ENCODE results near the gene ENTPD1.
"Not testable (repeated sequence)": the region's sequence is repeated elsewhere in the genome, so short reads cannot be mapped to it uniquely, and the experiment has no call there.

Gene ENTPD1

GRCh38 chr10:95872158-95872711 is 116.3 kb downstream of the ENTPD1 start:
- no peak for DNase-seq

GRCh38 chr10:95873139-95873538 is 117.2 kb downstream of the ENTPD1 start:
- DNase-seq: no peak

GRCh38 chr10:95873651-95874050 is 117.7 kb downstream of the ENTPD1 start:
- DNase-seq: no peak

GRCh38 chr10:95874783-95875182 is 118.8 kb downstream of the ENTPD1 start:
- DNase-seq: not testable (repeated sequence)

- DNase-seq: no peak
These were observed 120.8 kb downstream of the ENTPD1 start for GRCh38 chr10:95876756-95877155.

GRCh38 chr10:95877881-95878280 is 121.9 kb downstream of the ENTPD1 start:
- DNase-seq: no peak

GRCh38 chr10:95880704-95881103 is 124.7 kb downstream of the ENTPD1 start:
- DNase-seq: no peak

GRCh38 chr10:95881316-95881715 is 125.4 kb downstream of the ENTPD1 start:
- no peak for DNase-seq

- no peak for DNase-seq
These were observed 133.9 kb downstream of the ENTPD1 start for GRCh38 chr10:95889830-95890229.

- DNase-seq: no peak
These were observed 140.3 kb downstream of the ENTPD1 start for GRCh38 chr10:95896071-95896850.

GRCh38 chr10:95905897-95906580 is 150.1 kb downstream of the ENTPD1 start:
- DNase-seq: not testable (repeated sequence)

GRCh38 chr10:95906677-95907455 is 150.9 kb downstream of the ENTPD1 start:
- peak; percentile 26 to 31 for DNase-seq

- peak; percentile 54 to 58 for DNase-seq
These were observed 151.7 kb downstream of the ENTPD1 start, which contains the start of gene CC2D2B for GRCh38 chr10:95907456-95908253. TSS of gene CC2D2B (plus strand) at chr10:95907975. CDS start at chr10:95911324, 3,349 bp downstream.

GRCh38 chr10:95908450-95908849 is 152.5 kb downstream of the ENTPD1 start:
- DNase-seq: no peak

GRCh38 chr10:95909561-95909960 is 153.6 kb downstream of the ENTPD1 start:
- DNase-seq: no peak

GRCh38 chr10:95916039-95916438 is 160.1 kb downstream of the ENTPD1 start:
- not testable (repeated sequence) for DNase-seq

Data from CD4-positive, alpha-beta T cell treated with Interleukin-4 for 1 hour (primary cell).